ENCODE data around the gene OR10J5. TPM values are rescaled to one million over a fixed set of nuclear protein-coding genes. Genes with fewer than 3 reads are reported as not detected.

Gene OR10J5
- total RNA-seq, 2 donors from 2014 or later, result not detected

DNA sequence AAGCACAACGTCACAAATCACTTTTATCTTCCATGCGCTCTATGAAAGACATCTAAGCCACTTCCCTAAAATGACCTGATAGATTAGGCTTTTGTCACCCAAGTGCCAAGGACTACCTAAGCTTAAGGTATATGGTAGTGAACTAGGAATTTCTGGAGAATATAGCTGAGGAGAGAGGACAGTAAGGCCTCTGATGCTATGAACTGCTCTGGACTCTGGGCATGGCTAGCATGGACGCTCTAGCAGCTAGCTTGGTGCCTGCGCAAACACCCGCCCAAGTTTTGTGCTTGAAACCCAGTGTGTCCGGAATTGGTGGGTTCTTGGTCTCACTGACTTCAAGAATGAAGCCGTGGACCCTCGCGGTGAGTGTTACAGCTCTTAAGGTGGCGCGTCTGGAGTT lies 42.5 kb downstream of the OR10J5 start:
- DNase-seq (no peak), ATAC-seq (no peak)
- intact Hi-C loops (cut with DNase I, micrococcal nuclease), result no loop called here

DNA sequence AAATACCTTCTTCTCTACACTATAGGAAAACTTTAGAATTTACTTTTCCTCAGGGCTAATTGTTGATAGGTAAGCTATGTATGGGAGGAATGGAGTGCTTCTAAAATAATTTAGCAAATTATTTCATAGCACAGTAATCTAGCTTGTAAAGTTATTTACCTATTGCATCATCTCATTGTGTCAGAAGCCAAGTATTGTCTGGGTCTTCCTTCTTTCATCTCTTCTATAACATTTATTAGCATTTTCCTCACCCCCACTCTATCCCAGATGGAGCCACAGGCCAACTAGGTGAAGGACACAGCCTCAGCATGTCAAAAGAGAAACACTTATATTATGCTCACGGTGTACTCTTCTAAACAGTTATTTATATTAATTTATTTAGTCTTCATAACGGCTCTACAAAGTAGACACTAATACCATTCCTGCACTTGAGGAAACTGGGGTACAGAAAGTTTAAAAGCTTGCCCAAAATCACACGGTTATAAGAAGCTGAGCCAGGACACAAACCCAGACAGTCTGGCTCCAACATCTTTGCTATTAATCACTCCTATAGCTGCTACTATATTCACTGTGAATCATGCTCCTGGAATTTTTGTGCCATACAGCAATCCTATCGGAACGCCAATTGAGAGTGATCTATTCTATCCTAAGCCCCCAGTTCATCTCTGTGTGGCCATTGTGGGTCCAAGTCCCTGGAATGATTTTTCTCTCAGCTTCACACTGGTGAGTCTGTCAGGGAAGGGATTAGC lies 43.1 kb downstream of the OR10J5 start:
- intact Hi-C loops (cut with DNase I, micrococcal nuclease), result no loop called here
- ATAC-seq (no peak), DNase-seq (no peak)

Other genes starting within 250 kb of the OR10J5 start
- gene FCER1A, start 233.7 kb downstream of the OR10J5 start, total RNA-seq, result 1 to 10 TPM in 1 of 2 donors, not detected in 1; 1.5 TPM
- gene OR10J4, start 103.8 kb downstream of the OR10J5 start, total RNA-seq, result not detected
- not detected for gene OR10J1, start 96.3 kb downstream of the OR10J5 start, total RNA-seq
- not detected for gene APCS, start 51.8 kb upstream of the OR10J5 start, total RNA-seq
- not detected for gene CRP, start 178.6 kb upstream of the OR10J5 start, total RNA-seq
- 10 to 100 TPM; 48.1 to 56.9 TPM for gene DUSP23, start 245.0 kb upstream of the OR10J5 start, total RNA-seq